B cell (primary cell): ENCODE data around the gene CTIF. TPM values are rescaled to one million over a fixed set of nuclear protein-coding genes. Genes with fewer than 3 reads are reported as not detected.

Experiments
- ATAC-seq: fragments of 200-7000 bp; cut with Tn5 transposase; one replicate; pipeline ENCODE4 v1.10.0; 2021; ENCODE audit warnings: low read depth, mild to moderate bottlenecking, moderate number of reproducible peaks, moderate library complexity
- CTCF ChIA-PET: fragments of 350-600 bp; sonication (Branson Sonifier 250); formaldehyde crosslinking; loops from one replicate; lab custom pipeline; 2021; ENCODE audit warnings: antibody characterized with exemption, inconsistent platforms; lab: Charles Lee
- POLR2A ChIA-PET: fragments of 350-600 bp; sonication (Branson Sonifier 250); formaldehyde crosslinking; loops from one replicate; lab custom pipeline; 2021; ENCODE audit warnings: antibody characterized with exemption; lab: Charles Lee
- DNase-seq: peaks from one replicate; pipeline ENCODE4 v3.0.0; 2013
- H2AFZ ChIP-seq: 2 replicates; pipeline ENCODE4 v1.6.1; 2012; ENCODE audit warnings: mild to moderate bottlenecking, low read depth, low read length; ENCODE audit not compliant: insufficient read depth, poor library complexity, severe bottlenecking
- H3K27ac ChIP-seq, 2 donors: 1 replicate in 1 of 2; 2 replicates in 1 of 2; pipeline ENCODE4 v1.5.1; 2012 to 2013; ENCODE audit warnings: low read length in 2 of 2, mild to moderate bottlenecking in 2 of 2, moderate library complexity in 1 of 2
- H3K27me3 ChIP-seq, 4 experiments: fragments of 200-600 bp in 1 of 4; sonication (generic) in 1 of 4; replicated peaks in 1 of 4; 1 replicate in 2 of 4; 2 replicates in 2 of 4; pipeline versions ENCODE4 v1.6.1 to v1.7.0; 2013 to 2016; ENCODE audit warnings: low read length in 3 of 4, mild to moderate bottlenecking in 2 of 4, mixed read lengths in 1 of 4, moderate library complexity in 1 of 4; ENCODE audit not compliant: insufficient read depth in 4 of 4, control insufficient read depth in 3 of 4; ENCODE audit errors: control extremely low read depth in 1 of 4
- H3K36me3 ChIP-seq, 2 experiments: replicated peaks in 1 of 2; 1 replicate in 1 of 2; 2 replicates in 1 of 2; pipeline versions ENCODE4 v1.6.1 to v1.7.1; 2013; ENCODE audit warnings: low read length in 1 of 2; ENCODE audit not compliant: insufficient read depth in 2 of 2, control insufficient read depth in 1 of 2; ENCODE audit errors: control extremely low read depth in 1 of 2, extremely low read depth in 1 of 2
- H3K4me1 ChIP-seq, 2 donors: fragments of 200-600 bp in 1 of 2; sonication (generic) in 1 of 2; 1 replicate in 1 of 2; 2 replicates in 1 of 2; pipeline versions ENCODE4 v1.5.1 to v1.6.1; 2013 to 2017; ENCODE audit warnings: low read length in 2 of 2; ENCODE audit not compliant: control insufficient read depth in 2 of 2, insufficient read depth in 2 of 2
- H3K4me2 ChIP-seq: replicated peaks from 2 replicates; pipeline ENCODE3; 2012; ENCODE audit warnings: mild to moderate bottlenecking, low read depth, low read length; ENCODE audit not compliant: poor library complexity, severe bottlenecking
- H3K4me3 ChIP-seq, 5 experiments: fragments of 200-600 bp in 1 of 5; sonication (generic) in 1 of 5; 1 replicate in 3 of 5; 2 replicates in 2 of 5; pipeline versions ENCODE4 v1.5.1 to v1.7.0; 2011 to 2016; ENCODE audit warnings: low read length in 4 of 5, mild to moderate bottlenecking in 4 of 5, low read depth in 2 of 5, control low read depth in 1 of 5, moderate library complexity in 1 of 5; ENCODE audit not compliant: insufficient read depth in 1 of 5; ENCODE audit errors: control extremely low read depth in 1 of 5, extremely low read depth in 1 of 5
- H3K79me2 ChIP-seq: fragments of 200-600 bp; sonication (generic); one replicate; pipeline ENCODE4 v1.6.0; 2016; ENCODE audit warnings: low read length; ENCODE audit not compliant: control insufficient read depth, insufficient read depth
- H3K9ac ChIP-seq: fragments of 200-600 bp; sonication (generic); 2 replicates; pipeline ENCODE4 v1.6.1; 2017; ENCODE audit warnings: mild to moderate bottlenecking, low read length, moderate library complexity
- H3K9me3 ChIP-seq, 3 donors: one replicate each; pipeline versions ENCODE4 v1.6.1 to v1.7.1; 2013; ENCODE audit warnings: low read length in 2 of 3; ENCODE audit not compliant: control insufficient read depth in 2 of 3, insufficient read depth in 1 of 3; ENCODE audit errors: control extremely low read depth in 1 of 3
- H4K20me1 ChIP-seq: 2 replicates; pipeline ENCODE4 v1.6.0; 2012; ENCODE audit warnings: mild to moderate bottlenecking, low read length; ENCODE audit not compliant: insufficient read depth, control insufficient read depth, poor library complexity, severe bottlenecking
- H3K27ac Mint-ChIP-seq: one replicate; pipeline ENCODE4 v1.8.0; 2021; ENCODE audit warnings: mixed read lengths
- H3K27me3 Mint-ChIP-seq: one replicate; pipeline ENCODE4 v1.8.0; 2021; ENCODE audit warnings: mixed read lengths
- H3K4me1 Mint-ChIP-seq: one replicate; pipeline ENCODE4 v1.8.0; 2021; ENCODE audit warnings: mixed read lengths
- H3K4me3 Mint-ChIP-seq: one replicate; pipeline ENCODE4 v1.8.0; 2021; ENCODE audit warnings: mixed read lengths
- H3K9me3 Mint-ChIP-seq: one replicate; pipeline ENCODE4 v1.8.0; 2022; ENCODE audit warnings: mixed read lengths; ENCODE audit not compliant: insufficient read depth
- CTCF ChIP-seq: fragments of 200-600 bp; IDR thresholded peaks from one replicate; pipeline ENCODE4 v1.8.0; 2022; ENCODE audit warnings: antibody characterized with exemption, mild to moderate bottlenecking
- EZH2 ChIP-seq: IDR thresholded peaks from 2 replicates; pipeline ENCODE4 v1.6.1; 2012; ENCODE audit warnings: borderline replicate concordance, low read depth, mild to moderate bottlenecking, moderate library complexity, low read length; ENCODE audit not compliant: insufficient read depth, poor library complexity, severe bottlenecking
- WGBS: methylation state at CpG from one replicate; pipeline ENCODE4 v1.1.5; 2013; ENCODE audit warnings: missing lambda C conversion rate; ENCODE audit not compliant: insufficient coverage; 5-methylcytosine and 5-hydroxymethylcytosine counted together
- intact Hi-C: fragments of 100-400 bp; cut with micrococcal nuclease; formaldehyde crosslinking; loops from one replicate; pipeline ENCODE4 v1.10.0; 2022
- polyA plus RNA-seq: library from polyadenylated mRNA; depleted of rRNA; stranded (reverse); fragments of >200 nt; gene quantifications from 2 replicates; pipeline ENCODE4 v1.2.3, GENCODE V29; 2012
- total RNA-seq, 2 donors: library from RNA; stranded (reverse); fragments of 120-200 nt in 1 of 2; gene quantifications; 1 replicate in 1 of 2; 2 replicates in 1 of 2; pipeline versions ENCODE4 v1.2.3 to v1.2.4, GENCODE V29; 2013 to 2022

CTIF gene
- total and polyA plus RNA-seq, 2 donors (not counting 1 experiment from before 2014, with no cell fraction given), result 3.6 to 16.2 TPM

GRCh38 chr18:48796491-48797205 is 257.8 kb downstream of the CTIF start:
- no peak overlapping the region for H3K27ac Mint-ChIP-seq
- H3K9me3 ChIP-seq, result no peaks in the 10 kb centered on the region
- peaks cover 19 to 23% of the 10 kb centered on the region in 2 donors for H3K4me1 ChIP-seq
- H3K4me3 Mint-ChIP-seq, result no peak overlapping the region
- no peak overlapping the region for H3K4me2 ChIP-seq
- no peaks in the 10 kb centered on the region for H3K27me3 ChIP-seq
- H4K20me1 ChIP-seq, result no peaks in the 10 kb centered on the region
- CTCF ChIA-PET, result interaction anchor here (1.0 to 1.3 kb wide), 3 partner anchors 12 to 161 kb away, joined by 3 read pairs; no protein-coding TSS in a partner anchor
- H3K4me3 ChIP-seq, result no peak overlapping the region
- H3K9me3 Mint-ChIP-seq, result no peaks in the 10 kb centered on the region
- POLR2A ChIA-PET, result interaction anchor here (1.0 kb wide), 1 partner anchor 12 kb away, joined by 5 read pairs; no protein-coding TSS in a partner anchor
- no peaks in the 10 kb centered on the region for H3K27me3 Mint-ChIP-seq
- intact Hi-C loops, result no loop called here
- no peaks in the 10 kb centered on the region for H3K36me3 ChIP-seq
- ATAC-seq (no peak), DNase-seq (no peak)
- no peak for TF ChIP-seq CTCF
- no peak for TF ChIP-seq EZH2
- H3K9ac ChIP-seq, result no peak overlapping the region
- WGBS, result 97% methylated on average over 6 of the region's 6 CpGs
- no peak overlapping the region for H3K27ac ChIP-seq
- no peak overlapping the region for H2AFZ ChIP-seq
- H3K79me2 ChIP-seq, result no peaks in the 10 kb centered on the region
- peaks cover 37% of the 10 kb centered on the region for H3K4me1 Mint-ChIP-seq

GRCh38 chr18:48797841-48798255 is 259.0 kb downstream of the CTIF start:
- Mint-ChIP-seq H3K4me1 (peaks cover 42% of the 10 kb centered on the region), H3K9me3 (no peaks in the 10 kb centered on the region), H3K4me3 (no peak overlapping the region), H3K27ac (no peak overlapping the region), H3K27me3 (no peaks in the 10 kb centered on the region)
- ATAC-seq (no peak), DNase-seq (no peak)
- WGBS, result 23% methylated on average over 9 of the region's 9 CpGs
- Histone ChIP-seq H4K20me1 (no peaks in the 10 kb centered on the region), H3K27me3 (no peaks in the 10 kb centered on the region), H3K36me3 (no peaks in the 10 kb centered on the region), H3K4me1 (peaks cover 19 to 29% of the 10 kb centered on the region in 2 donors), H3K4me3 (no peak overlapping the region), H3K9me3 (no peaks in the 10 kb centered on the region), H3K79me2 (no peaks in the 10 kb centered on the region), H3K9ac (no peak overlapping the region), H3K4me2 (no peak overlapping the region), H2AFZ (no peak overlapping the region), H3K27ac (no peak overlapping the region)
- POLR2A ChIA-PET, result no interaction called here
- TF ChIP-seq EZH2, result no peak
- CTCF ChIA-PET, result no interaction called here
- intact Hi-C loops, result no loop called here
